Spleen (tissue), 11 donors: ENCODE data around the gene RBM47. TPM values are rescaled to one million over a fixed set of nuclear protein-coding genes. Genes with fewer than 3 reads are reported as not detected.
"Not testable (repeated sequence)": the region's sequence is repeated elsewhere in the genome, so short reads cannot be mapped to it uniquely, and the experiment has no call there.

Experiments
- DNase-seq: peaks from one replicate; pipeline ENCODE4 v3.0.0-alpha.2; 2020
- H3K27ac ChIP-seq, 8 donors: fragments of 200-600 bp; sonication (generic) in 7 of 8; 1 replicate in 4 of 8; 2 replicates in 4 of 8; pipeline versions ENCODE4 v1.5.0 to v1.8.0; 2016 to 2021; ENCODE audit warnings: inconsistent platforms in 4 of 8, mild to moderate bottlenecking in 4 of 8, moderate library complexity in 1 of 8
- H3K27me3 ChIP-seq, 7 donors: fragments of 200-600 bp; sonication (generic) in 6 of 7; replicated peaks in 1 of 7; 1 replicate in 4 of 7; 2 replicates in 3 of 7; pipeline versions ENCODE4 v1.5.0 to v1.8.0; 2016 to 2021; ENCODE audit warnings: inconsistent platforms in 3 of 7, mild to moderate bottlenecking in 1 of 7
- H3K36me3 ChIP-seq, 6 donors: fragments of 200-600 bp; sonication (generic) in 5 of 6; 1 replicate in 4 of 6; 2 replicates in 2 of 6; pipeline versions ENCODE4 v1.5.0 to v1.8.0; 2016 to 2021; ENCODE audit warnings: inconsistent platforms in 2 of 6
- H3K4me1 ChIP-seq, 6 donors: fragments of 200-600 bp; sonication (generic) in 5 of 6; 1 replicate in 3 of 6; 2 replicates in 3 of 6; pipeline versions ENCODE4 v1.5.0 to v1.8.0; 2016 to 2021; ENCODE audit warnings: inconsistent platforms in 3 of 6
- H3K4me3 ChIP-seq, 8 donors: fragments of 200-600 bp; sonication (generic) in 7 of 8; 1 replicate in 4 of 8; 2 replicates in 4 of 8; pipeline versions ENCODE4 v1.5.0 to v1.8.0; 2016 to 2021; ENCODE audit warnings: inconsistent platforms in 4 of 8, mild to moderate bottlenecking in 4 of 8, moderate library complexity in 2 of 8
- H3K9me3 ChIP-seq, 8 donors: fragments of 200-600 bp; sonication (generic) in 7 of 8; 1 replicate in 4 of 8; 2 replicates in 4 of 8; pipeline versions ENCODE4 v1.5.0 to v1.8.0; 2016 to 2021; ENCODE audit warnings: inconsistent platforms in 4 of 8
- POLR2A ChIP-seq, 3 donors: fragments of 450-650 bp; IDR thresholded peaks; one replicate each; pipeline ENCODE4 v1.5.1; 2017; ENCODE audit warnings: antibody characterized with exemption in 3 of 3, mild to moderate bottlenecking in 1 of 3
- POLR2AphosphoS5 ChIP-seq, 3 donors: sonication (generic); formaldehyde crosslinking; IDR thresholded peaks; one replicate each; pipeline ENCODE4 v1.5.1; 2017; ENCODE audit warnings: antibody characterized with exemption in 3 of 3
- WGBS, 5 donors: extraction: QIAGEN DNeasy Blood & Tissue Kit in 3 of 5; methylation state at CpG; one replicate each; pipeline versions ENCODE4 v1.1.5 to v1.1.7; 2013 to 2018; 5-methylcytosine and 5-hydroxymethylcytosine counted together
- intact Hi-C: fragments of 100-400 bp; cut with DNase I; formaldehyde crosslinking; loops from one replicate; pipeline ENCODE4 v1.15.0; 2023; ENCODE audit warnings: low total_unique reads
- polyA plus RNA-seq, 3 donors: library from polyadenylated mRNA; stranded (reverse); fragments of 200-250 nt; gene quantifications; one replicate each; pipeline ENCODE4 v1.2.1, GENCODE V29; 2013
- total RNA-seq, 7 donors: library from RNA; depleted of rRNA in 3 of 7; stranded (reverse); fragments of >200 nt in 3 of 7; fragmentation: NEBNext Ultra II Directional in 4 of 7; extraction: Animal tissue kit (Norgen Biotek cat#: 25700) in 4 of 7; gene quantifications; one replicate each; pipeline versions ENCODE4 v1.1.0 to v1.2.1, GENCODE V29; 2016 to 2021
- TF ChIP-seq, protein P1 (sequence below), 11 experiments: fragments of 200-600 bp in 7 of 11; fragments of 450-650 bp in 4 of 11; sonication (generic) in 4 of 11; IDR thresholded peaks in 8 of 11; conservative IDR thresholded peaks in 3 of 11; 1 replicate in 7 of 11; 2 replicates in 4 of 11; pipeline versions ENCODE4 v1.4.0 to v1.8.0; 2016 to 2021; ENCODE audit warnings: antibody characterized with exemption in 11 of 11, inconsistent platforms in 4 of 11, mild to moderate bottlenecking in 1 of 11
- donor health status: healthy with polysubstance abuse.
- donor health status: DM: no; HTN: no; CAD: no; lungs with moderate emphysema.
- donor health status: DM: no; HTN: no; CAD: no.
- donor health status: Bipolar disorder and iron deficiency.
- donor health status: healthy.
- donor health status: DM: no; HTN: no; CAD: no.
- donor health status: DM: yes; HTN: yes; CAD: no.

RBM47 gene
- total and polyA plus RNA-seq, 10 donors: 6.0 to 164 (median 77.9) TPM

DNA sequence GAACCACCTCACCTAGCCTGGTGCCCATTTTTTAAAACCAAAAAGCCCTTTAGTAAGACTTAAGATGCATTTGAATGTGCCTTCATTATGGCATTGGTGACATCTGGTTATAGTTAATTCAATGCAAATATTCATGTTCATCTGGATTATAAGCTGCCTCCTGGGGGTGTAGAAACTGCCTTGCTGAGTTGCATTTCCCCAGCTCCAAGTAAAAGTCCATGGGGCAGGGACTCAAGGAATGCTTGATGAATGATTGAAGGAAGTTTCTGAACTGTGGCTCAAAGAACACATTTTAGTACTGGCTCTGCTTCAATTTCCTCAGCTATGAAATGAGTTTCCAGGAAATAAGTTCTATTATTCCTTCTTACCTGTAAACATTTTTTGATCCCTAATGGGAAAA lies 18.5 kb upstream of the RBM47 start:
- no peak overlapping the region for H3K4me3 ChIP-seq
- DNase-seq: no peak
- H3K36me3 ChIP-seq: no peaks in the 10 kb centered on the region
- TF ChIP-seq POLR2A (IDR thresholded peaks at IDR 0.05) (no peak), POLR2AphosphoS5 (IDR thresholded peaks at IDR 0.05) (no peak)
- H3K27me3 ChIP-seq: no peaks in the 10 kb centered on the region
- H3K9me3 ChIP-seq: no peaks in the 10 kb centered on the region
- H3K27ac ChIP-seq: peak overlapping the region in 7 of 8 donors; percentile 18 to 62 (median 44)
- H3K4me1 ChIP-seq: peaks cover 0 to 13% (median 0%) of the 10 kb centered on the region in 6 donors
- intact Hi-C loops: no loop called here

DNA sequence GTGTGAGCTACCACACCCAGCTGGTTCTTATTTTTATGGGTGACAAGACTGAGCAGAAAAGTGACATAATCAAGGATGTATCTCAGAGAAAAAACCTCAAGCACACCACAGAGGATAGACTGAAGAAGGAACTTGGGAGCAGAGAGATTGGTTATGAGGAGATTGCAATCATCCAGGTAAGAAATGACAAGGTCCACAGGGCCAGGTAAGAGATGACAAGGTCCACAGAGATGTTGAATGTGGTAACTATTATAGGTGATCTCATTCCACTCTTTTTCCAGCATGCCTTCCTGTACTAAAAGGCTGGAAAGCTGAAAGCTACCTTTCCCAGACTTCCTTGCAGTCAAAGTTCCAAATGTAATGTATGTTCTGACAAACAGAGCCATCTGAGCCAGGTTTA lies 15.9 kb upstream of the RBM47 start:
- Histone ChIP-seq H3K27ac (no peak overlapping the region), H3K27me3 (no peaks in the 10 kb centered on the region), H3K4me1 (peaks cover 0 to 12% (median 0%) of the 10 kb centered on the region in 6 donors), H3K36me3 (no peaks in the 10 kb centered on the region), H3K4me3 (no peak overlapping the region), H3K9me3 (no peaks in the 10 kb centered on the region)
- DNase-seq: no peak
- TF ChIP-seq POLR2AphosphoS5 (IDR thresholded peaks at IDR 0.05) (no peak), POLR2A (IDR thresholded peaks at IDR 0.05) (no peak)
- TF ChIP-seq, protein P1, sequence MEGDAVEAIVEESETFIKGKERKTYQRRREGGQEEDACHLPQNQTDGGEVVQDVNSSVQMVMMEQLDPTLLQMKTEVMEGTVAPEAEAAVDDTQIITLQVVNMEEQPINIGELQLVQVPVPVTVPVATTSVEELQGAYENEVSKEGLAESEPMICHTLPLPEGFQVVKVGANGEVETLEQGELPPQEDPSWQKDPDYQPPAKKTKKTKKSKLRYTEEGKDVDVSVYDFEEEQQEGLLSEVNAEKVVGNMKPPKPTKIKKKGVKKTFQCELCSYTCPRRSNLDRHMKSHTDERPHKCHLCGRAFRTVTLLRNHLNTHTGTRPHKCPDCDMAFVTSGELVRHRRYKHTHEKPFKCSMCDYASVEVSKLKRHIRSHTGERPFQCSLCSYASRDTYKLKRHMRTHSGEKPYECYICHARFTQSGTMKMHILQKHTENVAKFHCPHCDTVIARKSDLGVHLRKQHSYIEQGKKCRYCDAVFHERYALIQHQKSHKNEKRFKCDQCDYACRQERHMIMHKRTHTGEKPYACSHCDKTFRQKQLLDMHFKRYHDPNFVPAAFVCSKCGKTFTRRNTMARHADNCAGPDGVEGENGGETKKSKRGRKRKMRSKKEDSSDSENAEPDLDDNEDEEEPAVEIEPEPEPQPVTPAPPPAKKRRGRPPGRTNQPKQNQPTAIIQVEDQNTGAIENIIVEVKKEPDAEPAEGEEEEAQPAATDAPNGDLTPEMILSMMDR (IDR thresholded peaks at IDR 0.05 in 8 of 11, conservative IDR thresholded peaks at IDR 0.05 in 3 of 11): no peak
- intact Hi-C loops: no loop called here

DNA sequence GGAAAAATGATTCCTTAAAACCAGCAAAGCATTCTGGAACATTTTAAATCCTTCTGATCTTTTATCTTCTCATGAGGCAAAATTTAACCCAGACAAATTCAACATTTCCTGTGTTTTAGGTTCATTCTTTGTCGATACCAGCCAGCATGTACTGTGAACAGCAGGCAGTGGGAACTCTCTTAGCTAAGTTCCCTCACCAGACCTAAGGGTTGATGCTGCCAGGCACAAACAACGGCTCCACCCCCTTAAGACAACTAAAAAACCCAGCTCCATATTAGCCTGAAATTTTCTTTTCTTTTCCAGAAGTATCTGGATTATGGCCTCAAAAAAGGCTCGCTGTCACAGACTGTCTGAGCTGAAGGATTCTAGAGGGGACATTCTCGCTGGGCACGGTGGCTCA lies 2.4 kb upstream of the RBM47 start:
- intact Hi-C loops: no loop called here
- WGBS, 5 donors: 75 to 89% (median 83%) methylated on average over 5 of the region's 5 CpGs
- TF ChIP-seq POLR2A (IDR thresholded peaks at IDR 0.05): no peak
- TF ChIP-seq, protein P1 (IDR thresholded peaks at IDR 0.05 in 8 of 11, conservative IDR thresholded peaks at IDR 0.05 in 3 of 11): no peak
- TF ChIP-seq POLR2AphosphoS5 (IDR thresholded peaks at IDR 0.05): no peak
- H3K9me3 ChIP-seq: no peaks in the 10 kb centered on the region
- no peak for DNase-seq
- H3K4me1 ChIP-seq: peaks cover 0 to 57% (median 29%) of the 10 kb centered on the region in 6 donors
- H3K4me3 ChIP-seq: no peak overlapping the region
- peak overlapping the region in 4 of 8 donors; percentile 92 to 97 (median 94) for H3K27ac ChIP-seq
- no peaks in the 10 kb centered on the region for H3K36me3 ChIP-seq
- peaks cover 0 to 12% (median 0%) of the 10 kb centered on the region in 7 donors for H3K27me3 ChIP-seq

DNA sequence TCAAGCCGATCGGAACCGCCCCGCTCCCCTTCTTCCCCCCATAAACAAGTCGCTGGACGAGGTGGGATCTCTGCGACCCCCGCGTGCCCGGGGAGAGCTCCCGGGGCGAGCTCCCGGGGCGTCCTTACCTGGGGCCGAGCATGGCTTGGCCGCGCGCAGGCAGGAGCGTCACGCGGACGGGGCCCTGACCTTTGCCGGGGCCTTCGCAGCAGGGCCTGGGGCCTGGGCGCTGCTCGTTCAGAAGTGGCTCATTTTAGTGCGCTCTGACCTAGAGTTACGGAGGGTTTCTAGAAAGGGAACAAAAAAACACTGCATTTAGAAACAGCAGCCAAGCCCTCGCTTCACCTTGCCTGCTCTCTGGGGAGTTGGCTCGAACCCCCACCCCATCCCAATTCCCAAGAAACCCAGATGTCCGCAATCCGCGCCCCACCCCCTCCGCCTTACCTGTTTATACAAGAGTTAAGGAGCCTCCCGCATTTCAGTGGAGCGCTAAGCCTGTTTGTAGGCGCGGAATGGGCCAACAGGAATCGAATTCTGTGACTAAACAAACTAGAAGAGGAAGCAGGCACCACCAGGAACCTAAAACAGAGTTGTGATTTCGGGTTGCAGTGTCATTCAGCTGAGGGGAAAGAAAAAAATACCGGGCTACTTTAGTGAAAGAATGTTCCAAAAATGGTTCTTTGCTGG lies 814 bp upstream of the RBM47 start:
- Histone ChIP-seq H3K27me3 (peaks cover 0 to 12% (median 0%) of the 10 kb centered on the region in 7 donors), H3K4me3 (peak overlapping the region; percentile 51 to 76 (median 62)), H3K4me1 (peaks cover 0 to 73% (median 41%) of the 10 kb centered on the region in 6 donors), H3K9me3 (no peaks in the 10 kb centered on the region), H3K27ac (peak overlapping the region; percentile 79 to 98 (median 94)), H3K36me3 (peaks cover 0 to 11% (median 0%) of the 10 kb centered on the region in 6 donors)
- TF ChIP-seq POLR2AphosphoS5 (IDR thresholded peaks at IDR 0.05) (peak; percentile 61 to 75 (median 72)), POLR2A (IDR thresholded peaks at IDR 0.05) (no peak)
- 13 to 35% (median 17%) methylated on average over 18 to 41 of the region's 41 CpGs for WGBS, 5 donors
- peak; percentile 90 for DNase-seq
- intact Hi-C loops: no loop called here

DNA sequence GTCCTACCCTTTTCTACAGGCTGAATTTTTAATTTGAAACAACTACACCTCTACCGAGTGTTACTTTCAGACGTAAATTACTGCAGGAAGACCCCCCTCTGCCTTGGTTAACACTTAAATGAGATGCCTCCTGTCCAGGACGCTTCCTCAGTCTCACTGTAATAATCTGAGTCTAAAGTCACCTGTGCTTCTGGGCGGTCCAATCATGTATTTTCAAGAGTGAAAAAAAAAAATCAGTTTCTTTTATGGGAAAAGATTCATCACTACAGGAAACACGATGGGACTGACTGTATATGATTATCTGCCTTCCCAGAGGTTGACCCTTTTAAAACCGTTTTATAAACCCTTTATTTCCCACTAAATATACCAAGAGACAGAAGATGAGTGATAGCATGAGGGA lies 776 bp downstream of the RBM47 start:
- H3K9me3 ChIP-seq: no peaks in the 10 kb centered on the region
- WGBS, 5 donors: 32 to 38% (median 36%) methylated on average over 6 of the region's 6 CpGs
- peak overlapping the region; percentile 51 to 76 (median 62) for H3K4me3 ChIP-seq
- peaks cover 0 to 12% (median 0%) of the 10 kb centered on the region in 7 donors for H3K27me3 ChIP-seq
- H3K4me1 ChIP-seq: peaks cover 0 to 89% (median 41%) of the 10 kb centered on the region in 6 donors
- TF ChIP-seq POLR2AphosphoS5 (IDR thresholded peaks at IDR 0.05) (no peak), POLR2A (IDR thresholded peaks at IDR 0.05) (no peak)
- TF ChIP-seq, protein P1 (IDR thresholded peaks at IDR 0.05 in 8 of 11, conservative IDR thresholded peaks at IDR 0.05 in 3 of 11): no peak
- no peak for DNase-seq
- intact Hi-C loops: no loop called here
- peak overlapping the region; percentile 79 to 98 (median 94) for H3K27ac ChIP-seq
- H3K36me3 ChIP-seq: peaks cover 0 to 20% (median 0%) of the 10 kb centered on the region in 6 donors

DNA sequence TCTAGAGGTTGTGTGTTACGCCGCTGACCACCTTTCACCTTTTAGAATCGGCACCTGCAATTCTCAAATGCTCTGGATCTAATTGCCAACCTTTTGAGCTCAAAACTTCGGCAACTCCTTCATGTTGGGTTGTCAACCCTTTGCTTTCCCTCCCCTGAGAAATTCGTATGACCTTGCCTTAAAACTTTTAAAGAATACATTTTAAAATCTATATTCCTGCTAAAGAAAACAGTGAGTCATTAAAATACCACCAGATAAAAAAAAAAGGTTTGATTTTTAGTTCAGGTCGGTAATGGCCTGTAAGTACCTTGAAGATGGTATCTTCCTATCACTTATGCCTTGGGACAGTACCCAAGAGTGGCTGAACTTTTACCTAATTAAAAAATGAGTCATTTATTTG lies 1.3 kb downstream of the RBM47 start:
- Histone ChIP-seq H3K27me3 (peaks cover 0 to 12% (median 0%) of the 10 kb centered on the region in 7 donors), H3K36me3 (peaks cover 0 to 22% (median 0%) of the 10 kb centered on the region in 6 donors), H3K4me1 (peaks cover 0 to 94% (median 41%) of the 10 kb centered on the region in 6 donors), H3K4me3 (peak overlapping the region; percentile 51 to 76 (median 62)), H3K27ac (peak overlapping the region in 6 of 8 donors; percentile 45 to 97 (median 94))
- H3K9me3 ChIP-seq, DNase-seq, intact Hi-C loops: not testable (repeated sequence)
- WGBS, 5 donors: 59 to 80% (median 72%) methylated on average over 6 of the region's 6 CpGs
